H1 (cell line): ENCODE data around the gene GRIN2C.

Experiments used
- CBX8 ChIP-seq: fragments of 300-800, 300-1000 bp; sonication (generic); IDR thresholded peaks from 2 replicates; pipeline ENCODE4 v1.7.1; 2016; ENCODE audit warnings: low read depth, low read length, borderline replicate concordance
- CHD2 ChIP-seq: IDR thresholded peaks from 2 replicates; pipeline ENCODE4 v1.6.1; 2012; ENCODE audit warnings: low read length, improper control_type of control experiment
- CTCF ChIP-seq, 3 experiments: IDR thresholded peaks; 1 replicate in 2 of 3; 2 replicates in 1 of 3; pipeline versions ENCODE4 v1.5.1 to v1.6.1; 2011; ENCODE audit warnings: low read length in 3 of 3, mild to moderate bottlenecking in 3 of 3, inconsistent platforms in 2 of 3, low read depth in 1 of 3, moderate library complexity in 1 of 3; ENCODE audit not compliant: insufficient read depth in 1 of 3; ENCODE audit errors: control extremely low read depth in 1 of 3
- EZH2 ChIP-seq: fragments of 200-600 bp; sonication (generic); IDR thresholded peaks from 2 replicates; pipeline ENCODE4 v1.7.1; 2012; ENCODE audit warnings: low read depth, mild to moderate bottlenecking, moderate library complexity, low read length, inconsistent platforms; ENCODE audit not compliant: severe bottlenecking
- HDAC2 ChIP-seq, 2 experiments: fragments of 300-600 bp in 1 of 2; sonication (generic) in 1 of 2; IDR thresholded peaks; 2 replicates each; pipeline ENCODE4 v1.6.1; 2011 to 2012; ENCODE audit warnings: low read depth in 2 of 2, low read length in 2 of 2, mild to moderate bottlenecking in 2 of 2, moderate library complexity in 2 of 2, borderline replicate concordance in 1 of 2, inconsistent platforms in 1 of 2
- NRF1 ChIP-seq: IDR thresholded peaks from 2 replicates; pipeline ENCODE4 v1.6.1; 2011; ENCODE audit warnings: mild to moderate bottlenecking, low read depth, low read length, improper control_type of control experiment
- POLR2A ChIP-seq, 2 experiments: IDR thresholded peaks; 1 replicate in 1 of 2; 2 replicates in 1 of 2; pipeline ENCODE4 v1.6.1; 2011; ENCODE audit warnings: low read depth in 2 of 2, low read length in 2 of 2, mild to moderate bottlenecking in 2 of 2; ENCODE audit errors: control extremely low read depth in 1 of 2
- POLR2AphosphoS5 ChIP-seq: IDR thresholded peaks from 2 replicates; pipeline ENCODE4 v1.6.1; 2011; ENCODE audit warnings: low read depth, low read length
- RXRA ChIP-seq: IDR thresholded peaks from 2 replicates; pipeline ENCODE4 v1.6.1; 2011; ENCODE audit warnings: low read depth, mild to moderate bottlenecking, low read length, moderate library complexity; ENCODE audit not compliant: insufficient read depth
- SIN3A ChIP-seq, 2 experiments: IDR thresholded peaks in 1 of 2; conservative IDR thresholded peaks in 1 of 2; 2 replicates each; pipeline ENCODE4 v1.6.1; 2011 to 2012; ENCODE audit warnings: low read length in 2 of 2, improper control_type of control experiment in 1 of 2, low read depth in 1 of 2, mild to moderate bottlenecking in 1 of 2
- SP4 ChIP-seq: IDR thresholded peaks from 2 replicates; pipeline ENCODE4 v1.6.1; 2012; ENCODE audit warnings: low read length, inconsistent platforms
- SRF ChIP-seq: IDR thresholded peaks from 2 replicates; pipeline ENCODE4 v1.6.1; 2011; ENCODE audit warnings: mild to moderate bottlenecking, low read depth, low read length, moderate library complexity
- ZNF274 ChIP-seq: IDR thresholded peaks from 2 replicates; pipeline ENCODE4 v1.7.0; 2012; ENCODE audit warnings: low read length, borderline replicate concordance; ENCODE audit errors: extremely low read depth
- TF ChIP-seq, protein P1 (sequence below): IDR thresholded peaks from 2 replicates; pipeline ENCODE4 v1.6.1; 2012; ENCODE audit warnings: inconsistent platforms

GRCh38 chr17:74877592-74878548 is 18.2 kb upstream of the GRIN2C start:
- TF ChIP-seq SIN3A (conservative IDR thresholded peaks at IDR 0.05 in 1 of 2, IDR thresholded peaks at IDR 0.05 in 1 of 2; ENCODE audit: low read depth in 1 of 2, low read length in 2 of 2) (no peak), ZNF274 (no peak), CTCF (IDR thresholded peaks at IDR 0.05; ENCODE audit: control extremely low read depth in 1 of 3, insufficient read depth in 1 of 3, low read depth in 1 of 3, low read length in 3 of 3) (no peak), NRF1 (no peak), POLR2AphosphoS5 (no peak), HDAC2 (IDR thresholded peaks at IDR 0.05; ENCODE audit: borderline replicate concordance in 1 of 2, low read depth in 2 of 2, low read length in 2 of 2) (no peak), RXRA (no peak), POLR2A (IDR thresholded peaks at IDR 0.05; ENCODE audit: control extremely low read depth in 1 of 2, low read depth in 2 of 2, low read length in 2 of 2) (no peak), CHD2 (no peak), SRF (no peak), EZH2 (no peak), SP4 (no peak), CBX8 (no peak)
- TF ChIP-seq, protein P1, sequence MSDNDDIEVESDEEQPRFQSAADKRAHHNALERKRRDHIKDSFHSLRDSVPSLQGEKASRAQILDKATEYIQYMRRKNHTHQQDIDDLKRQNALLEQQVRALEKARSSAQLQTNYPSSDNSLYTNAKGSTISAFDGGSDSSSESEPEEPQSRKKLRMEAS = no peak
